Hepatocyte (in vitro differentiated cells): ENCODE results near the gene SAMD4A. TPM values are rescaled to one million over a fixed set of nuclear protein-coding genes. Genes with fewer than 3 reads are reported as not detected.

Experiments used
- DNase-seq: peaks from one replicate; pipeline ENCODE4 v3.0.0-alpha.2; 2016; ENCODE audit warnings: low spot score
- H2AFZ ChIP-seq: fragments of 200-600 bp; sonication (generic); 2 replicates; pipeline ENCODE4 v1.6.0; 2016; ENCODE audit warnings: antibody characterized with exemption, mild to moderate bottlenecking
- H3K27ac ChIP-seq: fragments of 200-600 bp; sonication (generic); 2 replicates; pipeline ENCODE4 v1.5.1; 2016; ENCODE audit warnings: mild to moderate bottlenecking
- H3K27me3 ChIP-seq: fragments of 200-600 bp; sonication (generic); 2 replicates; pipeline ENCODE4 v1.6.1; 2016
- H3K36me3 ChIP-seq: fragments of 200-600 bp; sonication (generic); replicated peaks from 2 replicates; pipeline ENCODE4 v1.5.1; 2016; ENCODE audit warnings: low read depth; ENCODE audit not compliant: insufficient read depth
- H3K4me1 ChIP-seq: fragments of 200-600 bp; sonication (generic); 2 replicates; pipeline ENCODE4 v1.5.1; 2016; ENCODE audit warnings: mild to moderate bottlenecking, moderate library complexity; ENCODE audit not compliant: insufficient read depth
- H3K4me2 ChIP-seq: fragments of 200-600 bp; sonication (generic); 2 replicates; pipeline ENCODE4 v1.6.0; 2016
- H3K4me3 ChIP-seq: fragments of 200-600 bp; sonication (generic); 2 replicates; pipeline ENCODE4 v1.5.1; 2016; ENCODE audit warnings: mild to moderate bottlenecking
- H3K79me2 ChIP-seq: fragments of 200-600 bp; sonication (generic); 2 replicates; pipeline ENCODE4 v1.6.0; 2017; ENCODE audit warnings: mild to moderate bottlenecking
- H3K9me2 ChIP-seq: fragments of 200-600 bp; sonication (generic); replicated peaks from 2 replicates; pipeline ENCODE4 v1.6.0; 2017; ENCODE audit warnings: mild to moderate bottlenecking; ENCODE audit not compliant: insufficient read depth
- H3K9me3 ChIP-seq: fragments of 200-600 bp; sonication (generic); 2 replicates; pipeline ENCODE4 v1.5.1; 2016; ENCODE audit warnings: low read depth, mild to moderate bottlenecking
- H4K20me1 ChIP-seq: fragments of 200-600 bp; sonication (generic); 2 replicates; pipeline ENCODE4 v1.6.0; 2016; ENCODE audit warnings: mild to moderate bottlenecking; ENCODE audit not compliant: insufficient read depth, poor library complexity, severe bottlenecking
- CTCF ChIP-seq: fragments of 200-600 bp; sonication (generic); IDR thresholded peaks from 2 replicates; pipeline ENCODE4 v1.5.1; 2016; ENCODE audit warnings: antibody characterized with exemption, mild to moderate bottlenecking; ENCODE audit not compliant: poor library complexity
- EZH2 ChIP-seq: fragments of 200-600 bp; sonication (generic); IDR thresholded peaks from 2 replicates; pipeline ENCODE4 v1.6.1; 2016; ENCODE audit warnings: antibody characterized with exemption, mild to moderate bottlenecking, borderline replicate concordance
- EZH2phosphoT487 ChIP-seq: fragments of 200-600 bp; sonication (generic); IDR thresholded peaks from one replicate; pipeline ENCODE4 v1.6.1; 2018; ENCODE audit warnings: antibody characterized with exemption, mild to moderate bottlenecking, low read depth, moderate library complexity; ENCODE audit not compliant: unreplicated experiment, severe bottlenecking
- WGBS: methylation state at CpG from one replicate; pipeline ENCODE4 v1.1.6; 2016; ENCODE audit warnings: low lambda C conversion rate; ENCODE audit errors: missing lambda C conversion rate; 5-methylcytosine and 5-hydroxymethylcytosine counted together
- polyA plus RNA-seq: library from polyadenylated mRNA; unstranded; fragments of >200 nt; fragmentation: Nextera tagmentation; extraction: Ambion mirVana; gene quantifications from 2 replicates; pipeline ENCODE4 v1.2.1, GENCODE V29; 2016
- total RNA-seq: library from RNA; depleted of rRNA; stranded (reverse); fragments of >200 nt; gene quantifications from 2 replicates; pipeline ENCODE4 v1.2.3, GENCODE V29; 2014

Gene SAMD4A
- total and polyA plus RNA-seq, 2 experiments from 2014 or later: 10.5 to 15.7 TPM

- TF ChIP-seq CTCF (no peak), EZH2 (no peak), EZH2phosphoT487 (no peak)
- no peak for DNase-seq
- no peaks in the 10 kb centered on the region for H3K9me3 ChIP-seq
- no peaks in the 10 kb centered on the region for H3K27me3 ChIP-seq
- H3K36me3 ChIP-seq: no peaks in the 10 kb centered on the region
- H3K79me2 ChIP-seq: peaks cover 65% of the 10 kb centered on the region
- no peak overlapping the region for H3K4me2 ChIP-seq
- H3K4me1 ChIP-seq: no peaks in the 10 kb centered on the region
- 95% methylated on average over 3 of the region's 3 CpGs for WGBS
- H3K4me3 ChIP-seq: no peak overlapping the region
- H2AFZ ChIP-seq: no peak overlapping the region
- H4K20me1 ChIP-seq: no peaks in the 10 kb centered on the region
- H3K9me2 ChIP-seq: no peaks in the 10 kb centered on the region
- H3K27ac ChIP-seq: no peak overlapping the region
Measured at GRCh38 chr14:54585214-54585613, 18.3 kb downstream of the SAMD4A start.

GRCh38 chr14:54589076-54589475 lies 22.1 kb downstream of the SAMD4A start:
- H3K79me2 ChIP-seq: peaks cover 65% of the 10 kb centered on the region
- no peaks in the 10 kb centered on the region for H4K20me1 ChIP-seq
- no peaks in the 10 kb centered on the region for H3K9me2 ChIP-seq

GRCh38 chr14:54589843-54590242 lies 22.9 kb downstream of the SAMD4A start:
- Histone ChIP-seq H3K27me3 (no peaks in the 10 kb centered on the region), H3K79me2 (peaks cover 61% of the 10 kb centered on the region), H3K4me3 (no peak overlapping the region), H2AFZ (no peak overlapping the region), H3K4me1 (no peaks in the 10 kb centered on the region), H3K9me3 (no peaks in the 10 kb centered on the region), H3K4me2 (no peak overlapping the region), H3K36me3 (no peaks in the 10 kb centered on the region), H3K27ac (no peak overlapping the region), H4K20me1 (no peaks in the 10 kb centered on the region), H3K9me2 (no peaks in the 10 kb centered on the region)
- WGBS: 85% methylated on average over 4 of the region's 4 CpGs
- TF ChIP-seq EZH2: no peak
- no peak for DNase-seq

More at GRCh38 chr14:54589076-54589475, 22.1 kb downstream of the SAMD4A start:
- Histone ChIP-seq H3K4me3 (no peak overlapping the region), H2AFZ (no peak overlapping the region), H3K27me3 (no peaks in the 10 kb centered on the region), H3K27ac (no peak overlapping the region), H3K4me1 (no peaks in the 10 kb centered on the region), H3K36me3 (no peaks in the 10 kb centered on the region), H3K9me3 (no peaks in the 10 kb centered on the region), H3K4me2 (no peak overlapping the region)
- DNase-seq: no peak
- WGBS: 93% methylated on average over 2 of the region's 2 CpGs
- TF ChIP-seq CTCF (no peak), EZH2 (no peak), EZH2phosphoT487 (no peak)

GRCh38 chr14:54590481-54590880 lies 23.6 kb downstream of the SAMD4A start:
- H3K36me3 ChIP-seq: no peaks in the 10 kb centered on the region
- H3K9me3 ChIP-seq: no peaks in the 10 kb centered on the region
- H3K4me2 ChIP-seq: no peak overlapping the region
- TF ChIP-seq CTCF: no peak
- no peak for TF ChIP-seq EZH2
- no peak for TF ChIP-seq EZH2phosphoT487
- no peak overlapping the region for H2AFZ ChIP-seq
- H3K27me3 ChIP-seq: no peaks in the 10 kb centered on the region
- DNase-seq: no peak
- H3K4me1 ChIP-seq: no peaks in the 10 kb centered on the region
- H3K4me3 ChIP-seq: no peak overlapping the region
- peaks cover 61% of the 10 kb centered on the region for H3K79me2 ChIP-seq
- H3K9me2 ChIP-seq: no peaks in the 10 kb centered on the region
- no peaks in the 10 kb centered on the region for H4K20me1 ChIP-seq
- H3K27ac ChIP-seq: no peak overlapping the region
